ENCODE results near the gene CPLX4.

DNA sequence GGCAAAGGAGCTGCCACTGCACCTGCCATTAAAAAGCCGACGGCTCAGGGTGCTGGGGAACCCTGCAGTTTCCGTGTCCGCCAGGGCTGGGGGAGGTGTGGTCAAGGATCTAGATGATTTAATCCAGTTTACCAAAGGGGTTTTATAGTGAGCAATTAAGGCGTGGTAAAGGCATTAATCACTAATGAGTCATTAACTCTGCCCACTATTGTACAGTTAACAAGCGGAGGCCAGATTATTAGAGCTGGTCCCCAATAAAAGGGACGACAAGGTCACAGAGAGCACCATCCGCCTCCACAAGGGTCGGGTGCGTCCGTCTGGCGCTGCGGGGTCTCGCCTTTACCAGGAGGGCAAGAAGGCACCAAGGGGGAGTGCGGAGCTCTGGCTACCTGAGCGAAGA, 54.8 kb downstream of the CPLX4 start:
- TF ChIP-seq, protein P1, sequence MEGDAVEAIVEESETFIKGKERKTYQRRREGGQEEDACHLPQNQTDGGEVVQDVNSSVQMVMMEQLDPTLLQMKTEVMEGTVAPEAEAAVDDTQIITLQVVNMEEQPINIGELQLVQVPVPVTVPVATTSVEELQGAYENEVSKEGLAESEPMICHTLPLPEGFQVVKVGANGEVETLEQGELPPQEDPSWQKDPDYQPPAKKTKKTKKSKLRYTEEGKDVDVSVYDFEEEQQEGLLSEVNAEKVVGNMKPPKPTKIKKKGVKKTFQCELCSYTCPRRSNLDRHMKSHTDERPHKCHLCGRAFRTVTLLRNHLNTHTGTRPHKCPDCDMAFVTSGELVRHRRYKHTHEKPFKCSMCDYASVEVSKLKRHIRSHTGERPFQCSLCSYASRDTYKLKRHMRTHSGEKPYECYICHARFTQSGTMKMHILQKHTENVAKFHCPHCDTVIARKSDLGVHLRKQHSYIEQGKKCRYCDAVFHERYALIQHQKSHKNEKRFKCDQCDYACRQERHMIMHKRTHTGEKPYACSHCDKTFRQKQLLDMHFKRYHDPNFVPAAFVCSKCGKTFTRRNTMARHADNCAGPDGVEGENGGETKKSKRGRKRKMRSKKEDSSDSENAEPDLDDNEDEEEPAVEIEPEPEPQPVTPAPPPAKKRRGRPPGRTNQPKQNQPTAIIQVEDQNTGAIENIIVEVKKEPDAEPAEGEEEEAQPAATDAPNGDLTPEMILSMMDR (IDR thresholded peaks at IDR 0.05), result no peak
- no peak for TF ChIP-seq ZFX (IDR thresholded peaks at IDR 0.05; ENCODE audit: borderline replicate concordance)
